Measurements from ENCODE around the gene PPFIA1.
A peak's percentile ranks its signal among the peaks of the same experiment; 100 is the strongest.
"Not testable (repeated sequence)": the region's sequence is repeated elsewhere in the genome, so short reads cannot be mapped to it uniquely, and the experiment has no call there.

Gene PPFIA1

DNA sequence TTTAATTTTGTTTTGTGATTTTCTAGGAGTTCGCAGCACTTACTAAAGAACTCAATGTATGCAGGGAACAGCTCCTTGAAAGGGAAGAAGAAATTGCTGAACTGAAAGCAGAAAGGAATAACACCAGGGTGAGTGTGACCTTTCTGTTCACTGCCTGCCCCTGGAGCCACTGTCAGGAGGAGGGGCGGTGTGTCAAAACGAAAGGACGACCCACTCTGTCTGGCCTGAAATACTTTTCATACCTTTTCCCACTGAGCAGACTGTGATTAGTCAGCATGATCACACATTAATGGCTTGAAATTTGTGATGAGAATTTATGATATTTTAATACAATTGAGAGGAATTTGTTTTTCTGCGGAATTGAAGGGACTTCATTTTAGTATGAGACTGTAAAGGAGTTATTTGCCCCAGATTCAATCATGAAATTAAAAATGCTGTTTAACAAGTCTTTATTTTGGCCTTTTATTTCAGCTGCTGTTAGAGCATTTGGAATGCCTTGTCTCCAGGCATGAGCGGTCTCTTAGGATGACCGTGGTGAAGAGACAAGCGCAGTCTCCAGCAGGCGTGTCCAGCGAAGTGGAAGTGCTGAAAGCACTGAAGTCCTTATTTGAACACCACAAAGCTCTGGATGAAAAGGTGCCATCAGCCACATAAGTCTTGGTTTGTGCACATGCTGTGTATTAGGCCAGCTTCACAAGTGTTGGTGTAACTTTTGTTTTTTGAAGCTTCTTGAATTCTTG, 54.1 kb downstream of the PPFIA1 start:
- DNase-seq (ENCODE audit: low spot score) (peak; percentile 36), FAIRE-seq (no peak)

DNA sequence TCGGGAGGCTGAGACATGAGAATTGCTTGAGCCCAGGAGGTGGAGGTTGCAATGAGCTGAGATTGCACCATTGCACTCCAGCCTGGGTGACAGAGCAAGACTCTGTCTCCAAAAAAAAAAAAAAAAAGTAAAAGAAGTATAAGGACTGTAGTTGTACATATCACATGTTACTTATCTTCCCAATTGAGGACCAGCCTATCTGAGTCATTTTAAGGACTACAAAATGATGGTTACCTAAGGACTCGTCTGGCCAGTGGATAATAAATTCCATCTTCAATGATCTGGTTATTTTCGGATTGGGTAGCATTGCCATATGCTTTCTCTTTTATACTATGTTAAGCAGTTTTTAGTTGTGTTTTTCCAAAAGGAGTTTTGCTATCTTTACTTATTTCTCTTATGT, 55.3 kb downstream of the PPFIA1 start:
- FAIRE-seq (no peak), DNase-seq (ENCODE audit: low spot score) (no peak)

- FAIRE-seq: no peak
- DNase-seq (ENCODE audit: low spot score): no peak
Observed at GRCh38 chr11:70326365-70326811, 55.9 kb downstream of the PPFIA1 start.

- DNase-seq (ENCODE audit: low spot score) (no peak), FAIRE-seq (no peak)
Observed at GRCh38 chr11:70326833-70327232, 56.3 kb downstream of the PPFIA1 start.

- DNase-seq (ENCODE audit: low spot score) (no peak), FAIRE-seq (no peak)
Observed at GRCh38 chr11:70327717-70328116, 57.2 kb downstream of the PPFIA1 start.

- peak; percentile 46 for DNase-seq (ENCODE audit: low spot score)
- peak; percentile 93 for FAIRE-seq
Observed at GRCh38 chr11:70328556-70328955, 58.1 kb downstream of the PPFIA1 start.

DNA sequence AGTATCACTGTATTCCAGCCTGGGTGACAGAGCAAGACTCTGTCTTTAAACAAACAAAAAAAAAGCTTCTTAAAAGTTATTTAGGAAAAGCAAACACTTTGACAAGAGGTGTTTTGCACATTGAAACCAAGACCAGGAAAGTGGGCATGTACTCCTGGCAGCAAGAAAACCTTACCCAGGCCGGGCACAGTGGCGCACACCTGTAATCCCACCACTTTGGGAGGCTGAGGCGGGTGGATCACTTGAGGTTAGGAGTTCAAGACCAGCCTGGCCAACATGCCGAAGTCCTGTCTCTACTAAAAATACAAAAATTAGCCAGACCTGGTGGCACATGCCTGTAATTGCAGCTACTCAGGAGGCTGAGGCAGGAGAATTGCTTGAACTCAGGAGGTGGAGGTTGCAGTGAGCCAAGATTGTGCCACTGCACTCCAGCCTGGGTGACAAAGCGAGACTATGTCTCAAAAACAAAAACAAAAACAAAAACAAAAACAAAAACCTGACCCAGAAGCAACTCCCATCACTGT, 60.9 kb downstream of the PPFIA1 start:
- not testable (repeated sequence) for FAIRE-seq

DNA sequence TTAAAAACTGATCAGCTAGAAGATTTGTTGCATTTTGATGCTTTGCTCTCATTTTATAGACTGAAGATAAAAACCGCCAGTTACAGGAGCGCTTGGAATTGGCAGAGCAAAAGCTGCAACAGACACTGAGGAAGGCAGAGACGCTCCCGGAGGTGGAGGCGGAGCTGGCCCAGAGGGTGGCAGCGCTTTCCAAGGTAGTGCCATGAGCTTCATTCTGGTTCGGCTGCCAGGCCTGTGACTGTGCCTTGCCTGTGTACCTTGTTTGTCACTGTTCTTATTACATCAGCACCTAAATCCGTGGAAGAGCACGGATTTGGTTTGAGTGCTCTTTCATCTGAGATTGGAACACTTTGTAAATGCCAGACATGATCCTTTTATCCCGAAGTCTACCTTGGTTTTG, 61.4 kb downstream of the PPFIA1 start:
- FAIRE-seq: no peak
- no peak for DNase-seq (ENCODE audit: low spot score)

More for the DNA sequence above, 60.9 kb downstream of the PPFIA1 start:
- DNase-seq (ENCODE audit: low spot score): not testable (repeated sequence)

GRCh38 chr11:70332567-70332966, 62.1 kb downstream of the PPFIA1 start:
- FAIRE-seq (no peak), DNase-seq (ENCODE audit: low spot score) (no peak)

DNA sequence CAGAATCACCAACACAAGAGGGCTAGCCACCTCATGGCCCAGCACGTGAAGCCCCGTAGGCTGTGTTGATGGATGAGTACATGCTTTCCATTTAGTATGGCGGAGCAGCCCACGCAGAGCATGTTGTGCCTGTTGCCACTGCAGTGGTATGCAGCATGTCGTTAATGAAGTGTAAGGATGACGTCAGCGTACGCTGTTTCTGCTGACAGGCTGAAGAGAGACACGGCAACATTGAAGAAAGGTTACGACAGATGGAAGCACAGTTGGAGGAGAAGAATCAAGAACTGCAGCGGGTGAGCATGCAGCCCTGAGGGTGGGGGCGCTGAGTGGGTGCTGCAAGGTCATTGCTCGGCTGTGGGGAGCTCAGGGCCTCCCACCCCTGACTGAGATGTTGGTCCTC, 62.8 kb downstream of the PPFIA1 start:
- DNase-seq (ENCODE audit: low spot score) (no peak), FAIRE-seq (no peak)

DNA sequence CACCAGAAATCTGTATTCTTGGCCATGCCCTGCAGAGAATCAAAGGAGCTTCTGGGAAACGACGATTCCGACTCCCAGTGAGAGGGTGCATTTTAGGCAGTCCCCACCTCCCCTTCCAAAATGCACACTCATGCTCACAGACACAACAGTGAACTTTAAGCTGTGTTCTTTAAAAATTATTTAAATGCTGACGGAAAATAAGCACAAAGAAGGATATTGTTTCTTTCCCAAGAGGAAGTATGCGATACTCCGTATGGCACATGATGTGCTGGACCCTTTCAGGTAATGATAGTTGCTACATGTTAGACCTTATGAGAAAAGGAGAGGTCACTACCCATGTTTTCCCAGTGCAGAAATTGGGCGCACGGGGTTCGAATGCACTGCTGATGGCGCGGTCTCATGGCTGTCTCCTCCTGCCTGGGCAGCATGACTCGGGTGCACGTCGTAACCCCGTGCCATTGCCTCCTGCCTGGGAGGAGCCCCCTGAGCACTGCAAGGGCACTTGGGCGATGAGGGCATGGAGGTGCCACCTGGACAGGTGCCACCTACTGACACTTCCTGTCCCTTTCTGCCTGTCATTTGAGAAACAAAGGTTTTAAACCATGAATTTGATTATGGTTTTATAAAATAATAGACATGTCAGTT, 64.0 kb downstream of the PPFIA1 start:
- FAIRE-seq: no peak
- DNase-seq (ENCODE audit: low spot score): no peak

- FAIRE-seq (no peak), DNase-seq (ENCODE audit: low spot score) (no peak)
Observed at GRCh38 chr11:70335511-70335910, 65.0 kb downstream of the PPFIA1 start.

GRCh38 chr11:70338594-70338993, 68.1 kb downstream of the PPFIA1 start:
- FAIRE-seq: no peak

DNA sequence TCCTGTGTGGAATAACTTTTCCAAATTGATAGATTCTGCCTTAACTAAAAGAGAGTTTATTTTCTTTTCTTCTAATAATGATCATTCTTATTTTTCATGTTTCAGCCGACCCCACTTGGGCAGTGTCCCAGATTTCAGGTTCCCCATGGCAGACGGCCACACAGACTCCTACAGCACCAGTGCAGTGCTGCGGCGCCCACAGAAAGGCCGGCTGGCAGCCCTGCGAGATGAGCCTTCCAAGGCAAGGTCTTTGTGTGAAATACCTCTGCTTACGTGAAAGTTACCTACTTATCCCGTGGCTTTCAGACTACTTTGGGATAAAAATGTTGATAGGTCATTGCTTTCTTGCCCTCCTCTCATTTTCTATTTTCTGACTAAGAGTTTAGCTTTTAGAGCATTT, 68.6 kb downstream of the PPFIA1 start:
- FAIRE-seq (no peak), DNase-seq (ENCODE audit: low spot score) (no peak)

More at GRCh38 chr11:70338594-70338993, 68.1 kb downstream of the PPFIA1 start:
- DNase-seq (ENCODE audit: low spot score): no peak

GRCh38 chr11:70341881-70342429, 71.5 kb downstream of the PPFIA1 start:
- FAIRE-seq (no peak), DNase-seq (ENCODE audit: low spot score) (no peak)

DNA sequence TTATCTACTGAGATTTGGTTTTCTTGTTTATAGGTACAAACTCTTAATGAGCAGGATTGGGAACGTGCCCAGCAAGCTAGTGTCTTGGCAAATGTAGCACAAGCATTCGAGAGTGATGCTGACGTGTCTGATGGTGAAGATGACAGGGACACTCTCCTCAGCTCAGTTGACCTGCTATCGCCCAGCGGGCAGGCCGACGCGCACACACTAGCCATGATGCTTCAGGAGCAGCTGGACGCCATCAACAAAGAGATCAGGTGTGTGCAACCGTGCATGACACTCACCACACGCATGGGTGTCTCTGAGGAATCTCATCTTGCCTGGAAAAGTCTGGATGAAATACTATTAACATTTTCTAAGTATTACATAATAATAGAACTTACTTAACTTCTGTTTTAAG, 73.1 kb downstream of the PPFIA1 start:
- DNase-seq (ENCODE audit: low spot score) (no peak), FAIRE-seq (no peak)

- FAIRE-seq: no peak
- no peak for DNase-seq (ENCODE audit: low spot score)
Observed at GRCh38 chr11:70348191-70348590, 77.7 kb downstream of the PPFIA1 start.

DNA sequence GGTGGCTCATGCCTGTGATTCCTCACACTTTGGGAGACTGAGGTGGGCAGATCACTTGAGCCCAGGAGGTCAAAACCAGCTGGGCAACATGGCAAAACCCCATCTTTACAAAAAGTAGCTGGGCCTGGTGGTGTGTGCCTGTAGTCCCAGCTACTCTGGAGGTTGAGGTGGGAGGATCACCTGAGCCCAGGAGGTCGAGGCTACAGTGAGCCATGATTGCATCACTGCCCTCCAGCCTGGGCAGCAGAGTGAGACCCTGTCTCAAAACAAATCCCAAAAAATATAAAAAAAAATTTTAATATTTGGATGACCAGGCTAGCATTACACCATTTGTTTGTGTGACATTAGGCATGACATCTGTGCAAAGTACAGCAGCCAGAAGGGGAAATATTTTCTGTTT, 78.1 kb downstream of the PPFIA1 start:
- FAIRE-seq: no peak
- no peak for DNase-seq (ENCODE audit: low spot score)

DNA sequence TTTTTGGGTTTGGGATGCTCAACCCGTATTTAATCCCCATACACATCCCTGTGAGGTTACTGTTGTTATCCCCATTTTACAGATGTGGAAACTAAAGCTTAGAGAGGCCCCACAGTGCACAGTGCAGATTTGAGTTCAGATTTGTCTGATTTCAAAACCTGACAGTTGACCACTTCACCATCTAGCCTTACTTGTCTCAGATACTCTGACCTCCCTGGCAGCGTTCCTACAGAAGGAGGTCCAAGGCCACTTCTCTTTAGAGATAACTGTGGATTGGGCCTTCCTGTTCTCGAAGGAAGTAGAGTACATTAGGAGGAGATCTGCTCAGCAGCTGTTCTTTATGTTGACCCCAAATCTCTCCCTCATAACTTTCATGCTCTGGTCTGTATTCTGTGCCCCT, 81.2 kb downstream of the PPFIA1 start:
- DNase-seq (ENCODE audit: low spot score) (no peak), FAIRE-seq (no peak)

- no peak for FAIRE-seq
- DNase-seq (ENCODE audit: low spot score): no peak
Observed at GRCh38 chr11:70352100-70352499, 81.6 kb downstream of the PPFIA1 start.

DNA sequence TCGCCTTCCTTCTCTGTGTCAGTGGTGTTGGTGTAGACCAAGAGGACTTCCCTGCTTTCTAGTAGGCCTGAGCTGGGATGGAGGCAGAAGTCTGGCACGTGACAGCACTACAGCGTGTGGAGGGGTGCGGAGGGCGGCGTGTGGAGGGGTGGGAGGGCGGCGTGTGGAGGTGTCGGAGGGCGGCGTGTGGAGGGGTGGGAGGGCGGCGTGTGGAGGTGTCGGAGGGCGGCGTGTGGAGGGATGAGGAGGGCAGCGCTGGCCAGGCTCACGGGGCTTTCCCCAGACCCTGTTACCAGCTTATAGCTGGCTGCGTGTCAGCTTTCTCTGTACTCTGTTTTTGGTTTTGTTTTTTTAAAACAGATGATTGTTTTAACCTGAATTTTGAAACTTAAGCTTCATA, 82.1 kb downstream of the PPFIA1 start:
- DNase-seq (ENCODE audit: low spot score) (no peak), FAIRE-seq (no peak)

DNA sequence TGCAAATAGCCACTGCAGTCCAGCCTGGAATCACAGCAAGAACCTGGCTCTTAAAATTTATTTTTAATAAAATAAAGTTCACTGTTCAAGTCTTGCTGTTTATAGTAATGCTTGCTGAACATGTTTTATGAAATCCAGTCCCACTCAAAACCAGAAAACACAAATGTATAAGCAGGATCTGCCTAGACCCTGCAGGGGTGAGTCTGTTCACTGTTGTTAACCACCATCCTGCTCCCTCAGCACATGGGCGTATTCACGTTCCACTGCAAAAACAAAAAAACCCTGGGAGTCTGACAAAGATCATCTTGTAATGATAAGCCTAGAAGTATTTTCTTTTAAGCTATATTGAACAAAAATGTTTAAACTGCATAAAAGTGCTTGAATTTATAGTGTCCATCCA, 82.8 kb downstream of the PPFIA1 start:
- FAIRE-seq (no peak), DNase-seq (ENCODE audit: low spot score) (no peak)

Data from RCC 7860 (cell line).